ENCODE measurements around the gene PSG11.
"Not testable (repeated sequence)": the region's sequence is repeated elsewhere in the genome, so short reads cannot be mapped to it uniquely, and the experiment has no call there.

Gene PSG11

GRCh38 chr19:42988206-42988605 lies 38.1 kb downstream of the PSG11 start:
- DNase-seq (ENCODE audit: low spot score): not testable (repeated sequence)

DNA sequence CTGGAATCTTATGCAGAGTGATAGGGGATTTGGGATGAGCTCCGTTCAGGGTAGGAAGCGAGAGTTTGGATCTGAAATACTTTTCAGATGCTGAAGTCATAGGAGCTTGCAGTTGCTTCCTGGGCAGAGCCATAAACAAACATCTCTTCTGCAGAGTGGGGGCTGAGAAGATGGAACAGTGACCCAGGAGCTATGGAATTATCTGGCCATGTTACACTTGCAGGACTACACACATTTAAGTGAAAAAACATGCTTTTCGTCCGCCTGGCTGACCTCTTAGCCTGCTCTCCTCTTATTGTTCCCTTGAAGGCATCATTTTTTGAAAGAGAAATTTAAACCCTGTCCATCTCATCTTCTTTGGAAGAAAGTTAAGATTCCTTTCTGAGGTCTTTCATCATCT lies 40.7 kb downstream of the PSG11 start:
- DNase-seq (ENCODE audit: low spot score): no peak

DNA sequence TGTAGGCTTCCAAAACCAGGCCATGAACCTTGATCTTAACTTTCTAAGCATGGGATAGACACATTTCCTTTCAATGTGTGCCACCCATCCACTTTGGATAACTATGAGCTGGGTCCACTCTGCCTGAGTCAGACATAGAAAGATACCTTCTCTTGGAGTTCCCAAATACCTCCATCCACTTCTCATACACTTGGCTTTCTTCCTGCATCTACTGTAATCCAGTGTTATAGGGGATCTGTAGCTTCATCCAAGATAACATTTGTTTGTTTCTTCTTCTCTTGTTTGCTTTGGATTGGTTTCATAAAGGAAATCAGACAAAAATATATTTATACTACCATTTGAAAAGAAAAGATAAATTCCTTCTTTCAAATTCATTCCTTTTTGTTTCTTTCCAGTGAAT lies 44.2 kb downstream of the PSG11 start:
- DNase-seq (ENCODE audit: low spot score): not testable (repeated sequence)

- not testable (repeated sequence) for DNase-seq (ENCODE audit: low spot score)
These were observed 54.8 kb downstream of the PSG11 start for GRCh38 chr19:42971451-42971850.

DNA sequence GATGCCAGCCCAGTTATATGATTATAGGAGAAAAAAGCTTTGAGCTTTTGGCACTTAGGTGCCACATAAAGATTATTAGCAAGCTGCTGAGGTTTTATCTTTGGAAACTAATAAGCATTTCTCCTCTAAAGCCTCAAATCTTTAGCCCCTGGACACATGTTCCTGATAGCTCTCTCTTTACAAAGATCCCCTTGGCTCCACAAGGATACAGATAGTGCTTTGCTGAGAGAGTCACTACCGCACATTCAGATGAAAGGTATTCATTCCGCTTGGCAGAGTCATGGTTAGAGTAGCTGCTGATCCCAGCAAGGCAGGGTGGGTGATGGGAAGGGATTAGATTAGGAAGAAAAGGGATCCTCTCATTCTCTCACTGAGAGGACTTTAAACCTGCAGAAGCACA lies 61.1 kb downstream of the PSG11 start:
- no peak for DNase-seq (ENCODE audit: low spot score)

GRCh38 chr19:42961119-42961518 lies 65.2 kb downstream of the PSG11 start:
- DNase-seq (ENCODE audit: low spot score): no peak

Data from Ammon's horn (tissue), 1 donor.